ENCODE data around the gene ZNF423. TPM values are rescaled to one million over a fixed set of nuclear protein-coding genes. Genes with fewer than 3 reads are reported as not detected.

Gene ZNF423
- total RNA-seq, 4 donors from 2014 or later: 6.6 to 22.9 (median 8.6) TPM

- ATAC-seq (ENCODE audit: low FRiP score): no peak
- TF ChIP-seq CTCF (IDR thresholded peaks at IDR 0.05): no peak
- DNase-seq (ENCODE audit: low spot score): no peak
Measured at GRCh38 chr16:49739381-49739780, 116.5 kb downstream of the ZNF423 start.

- no peak for ATAC-seq (ENCODE audit: low FRiP score)
- DNase-seq (ENCODE audit: low spot score): no peak
- no peak for TF ChIP-seq CTCF (IDR thresholded peaks at IDR 0.05)
Measured at GRCh38 chr16:49738832-49739231, 117.1 kb downstream of the ZNF423 start.

GRCh38 chr16:49738001-49738400, 117.9 kb downstream of the ZNF423 start:
- DNase-seq (ENCODE audit: low spot score): no peak
- TF ChIP-seq CTCF (IDR thresholded peaks at IDR 0.05): no peak
- ATAC-seq (ENCODE audit: low FRiP score): no peak

- no peak for DNase-seq (ENCODE audit: low spot score)
- no peak for ATAC-seq (ENCODE audit: low FRiP score)
- no peak for TF ChIP-seq CTCF (IDR thresholded peaks at IDR 0.05)
Measured at GRCh38 chr16:49737541-49737940, 118.4 kb downstream of the ZNF423 start.

- DNase-seq (ENCODE audit: low spot score) (no peak), ATAC-seq (ENCODE audit: low FRiP score) (no peak)
- no peak for TF ChIP-seq CTCF (IDR thresholded peaks at IDR 0.05)
Measured at GRCh38 chr16:49734331-49734730, 121.6 kb downstream of the ZNF423 start.

GRCh38 chr16:49733313-49734009, 122.5 kb downstream of the ZNF423 start:
- DNase-seq (ENCODE audit: low spot score): no peak
- ATAC-seq (ENCODE audit: low FRiP score): no peak
- no peak for TF ChIP-seq CTCF (IDR thresholded peaks at IDR 0.05)

GRCh38 chr16:49731911-49732310, 124.0 kb downstream of the ZNF423 start:
- no peak for DNase-seq (ENCODE audit: low spot score)
- TF ChIP-seq CTCF (IDR thresholded peaks at IDR 0.05): no peak
- no peak for ATAC-seq (ENCODE audit: low FRiP score)
